ENCODE results near the gene LBHD2.
A peak's percentile ranks its signal among the peaks of the same experiment; 100 is the strongest.
"Not testable (repeated sequence)": the region's sequence is repeated elsewhere in the genome, so short reads cannot be mapped to it uniquely, and the experiment has no call there.

The LBHD2 gene

DNA sequence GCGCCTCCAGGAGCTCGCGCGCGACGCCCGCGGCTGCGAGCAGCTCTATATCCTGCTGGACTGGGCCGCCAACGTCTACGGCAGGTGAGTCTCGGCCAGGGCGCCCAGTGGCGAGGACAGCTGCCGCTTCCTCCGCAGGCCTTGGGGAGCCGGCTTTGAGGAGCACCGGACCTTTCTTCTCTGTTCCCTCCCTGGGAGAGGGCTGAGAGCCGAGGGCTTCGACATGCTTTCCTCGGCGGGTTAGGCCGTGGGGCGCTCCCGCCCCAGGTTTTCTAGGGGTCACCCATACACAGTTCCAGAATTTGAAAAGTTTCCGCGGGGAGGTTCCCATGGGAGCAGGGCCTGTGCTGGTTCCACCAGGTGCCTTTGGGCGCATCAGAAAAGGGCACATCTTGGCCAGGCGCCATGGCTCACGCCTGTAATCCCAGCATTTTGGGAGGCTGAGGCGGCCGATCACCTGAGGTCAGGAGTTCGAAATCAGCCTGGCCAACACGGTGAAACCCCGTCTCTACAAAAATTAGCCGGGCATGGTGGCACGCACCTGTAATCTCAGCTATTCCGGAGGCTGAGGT is 18.8 kb downstream of the LBHD2 start:
- FAIRE-seq: no peak
- DNase-seq (ENCODE audit: insufficient read length, low spot score): no peak

- no peak for DNase-seq (ENCODE audit: insufficient read length, low spot score)
Observed at GRCh38 chr14:103103461-103104388, 19.7 kb downstream of the LBHD2 start.

DNA sequence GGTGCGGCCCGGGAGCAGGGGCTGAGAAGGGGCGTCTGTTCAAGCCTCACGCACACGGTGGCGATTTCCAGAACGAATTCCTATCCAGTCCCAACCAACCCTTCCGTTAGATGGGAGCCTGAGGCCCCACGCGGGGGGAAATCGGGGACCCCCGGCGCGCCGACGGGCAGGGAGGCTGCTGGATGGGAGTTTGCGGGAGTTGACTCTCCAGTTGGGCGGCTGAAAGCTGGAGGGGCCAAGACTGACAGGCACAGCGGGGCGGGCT is 20.3 kb downstream of the LBHD2 start:
- FAIRE-seq: no peak

More at GRCh38 chr14:103103461-103104388, 19.7 kb downstream of the LBHD2 start:
- no peak for FAIRE-seq

DNA sequence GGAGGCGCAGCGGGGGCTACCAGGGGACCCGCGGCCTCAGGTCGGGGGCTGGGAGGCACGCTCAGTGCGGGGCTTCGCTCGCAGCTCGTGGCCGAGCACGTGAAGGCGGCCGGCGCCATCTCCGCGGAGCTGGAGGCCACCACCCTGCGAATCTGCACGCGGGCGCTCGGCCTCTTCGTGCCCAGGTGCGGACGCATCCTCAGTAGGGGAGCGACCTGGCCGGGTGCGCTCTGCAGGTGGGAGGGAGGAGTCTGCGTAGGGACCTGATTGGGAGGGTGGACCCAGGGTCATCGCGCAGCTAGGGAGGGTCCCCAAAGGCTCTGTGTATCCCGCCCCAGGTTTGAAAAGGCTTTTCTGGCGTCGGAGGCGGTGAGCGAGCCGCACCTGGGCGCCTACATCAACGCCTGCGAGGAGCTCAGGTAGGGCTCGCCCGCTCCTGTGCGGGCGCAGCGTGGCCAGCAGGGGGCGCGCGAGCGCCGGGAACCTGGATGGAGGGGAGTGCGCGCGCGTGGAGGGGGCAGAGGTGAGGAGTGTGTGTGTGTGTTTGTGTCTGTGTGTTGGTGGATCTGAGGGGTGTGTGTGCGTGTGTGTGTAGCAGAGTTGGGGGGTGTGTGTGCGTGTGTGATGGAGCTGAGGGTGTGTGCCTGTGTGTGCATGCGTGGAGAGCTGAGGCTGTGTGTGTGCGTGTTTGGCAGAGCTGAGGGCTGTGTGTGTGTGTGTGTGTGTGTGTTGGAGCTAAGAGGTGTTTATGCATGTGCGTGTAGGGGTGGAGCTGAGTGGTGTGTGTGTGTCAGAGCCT is 20.8 kb downstream of the LBHD2 start:
- peak; percentile 65 for FAIRE-seq
- peak; percentile 91 for DNase-seq (ENCODE audit: insufficient read length, low spot score)

More for the DNA sequence above, 20.3 kb downstream of the LBHD2 start:
- no peak for DNase-seq (ENCODE audit: insufficient read length, low spot score)

DNA sequence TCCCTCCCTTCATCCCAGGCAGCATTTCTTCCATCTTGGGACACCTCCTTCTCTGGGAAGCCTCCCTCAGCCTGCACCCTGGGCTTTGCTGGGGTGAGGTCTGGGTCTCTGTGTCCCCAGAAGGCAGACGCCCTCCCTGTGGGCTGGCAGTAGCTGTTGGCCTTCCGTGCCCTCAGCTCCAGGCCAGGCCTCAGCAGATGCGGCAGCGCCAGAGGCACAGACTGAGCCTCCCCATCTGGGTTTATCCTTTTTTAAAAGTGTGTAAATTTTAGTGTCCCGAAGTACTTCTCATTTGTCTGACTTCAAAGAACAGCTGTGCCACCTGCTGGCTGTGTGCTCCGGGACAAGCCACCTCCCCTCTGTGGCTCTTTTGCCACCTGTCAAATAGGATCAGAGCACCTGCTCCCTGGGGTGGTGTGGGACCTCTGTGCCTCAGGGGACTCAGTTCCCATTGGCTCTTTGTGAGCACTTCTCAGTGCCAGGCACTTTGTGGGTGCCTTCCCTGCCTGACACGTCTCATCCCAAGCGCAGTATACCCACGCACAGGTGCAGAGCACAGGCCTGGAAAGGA is 21.7 kb downstream of the LBHD2 start:
- DNase-seq (ENCODE audit: insufficient read length, low spot score) (no peak), FAIRE-seq (no peak)

- DNase-seq (ENCODE audit: insufficient read length, low spot score) (no peak), FAIRE-seq (no peak)
Observed at GRCh38 chr14:103107455-103107854, 23.4 kb downstream of the LBHD2 start.

GRCh38 chr14:103107941-103108748 is 24.1 kb downstream of the LBHD2 start:
- DNase-seq (ENCODE audit: insufficient read length, low spot score): no peak
- no peak for FAIRE-seq

GRCh38 chr14:103108749-103109207 is 24.8 kb downstream of the LBHD2 start:
- no peak for DNase-seq (ENCODE audit: insufficient read length, low spot score)
- FAIRE-seq: no peak

DNA sequence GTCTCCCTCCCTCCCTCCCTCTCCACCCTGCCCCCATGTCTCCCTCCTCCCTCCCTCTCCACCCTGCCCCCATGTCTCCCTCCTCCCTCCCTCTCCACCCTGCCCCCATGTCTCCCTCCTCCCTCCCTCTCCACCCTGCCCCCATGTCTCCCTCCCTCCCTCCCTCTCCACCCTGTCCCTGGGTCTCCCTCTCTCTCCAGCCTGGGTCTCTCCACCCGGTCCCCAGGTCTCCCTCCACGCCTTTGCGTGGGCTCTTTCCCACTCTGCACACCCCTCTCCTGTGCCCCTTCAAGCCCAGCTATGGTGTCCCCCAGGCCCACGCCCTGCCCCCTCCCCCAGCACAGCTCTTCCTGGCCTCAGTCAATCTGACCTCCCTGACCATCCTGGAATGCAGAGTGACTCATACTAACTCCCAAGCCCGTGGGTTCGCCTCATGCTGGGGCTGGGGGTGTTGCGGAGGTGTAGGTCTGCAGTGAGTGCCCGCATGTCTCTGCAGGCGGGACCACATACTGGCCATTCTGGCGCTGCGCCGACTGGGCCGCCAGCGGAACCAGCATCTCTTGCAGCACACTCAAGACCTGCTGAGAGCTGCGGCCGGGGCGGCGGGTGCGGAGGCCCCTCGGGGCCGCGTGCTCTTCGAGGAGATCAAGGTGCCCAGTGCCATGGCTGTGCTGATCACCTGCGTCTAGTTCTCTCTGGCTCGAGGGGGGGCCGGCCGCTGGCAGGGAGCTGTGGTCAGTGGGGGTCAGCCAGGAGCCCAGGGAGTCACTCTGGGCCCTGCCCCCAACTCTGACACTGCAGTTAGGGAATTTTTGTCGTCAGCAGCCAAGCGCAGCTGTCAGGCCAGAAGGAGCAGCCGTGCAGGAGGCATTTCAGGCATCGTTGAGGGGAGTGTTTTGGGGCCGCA is 25.8 kb downstream of the LBHD2 start:
- no peak for DNase-seq (ENCODE audit: insufficient read length, low spot score)
- no peak for FAIRE-seq

- no peak for DNase-seq (ENCODE audit: insufficient read length, low spot score)
- FAIRE-seq: no peak
Observed at GRCh38 chr14:103110681-103111231, 26.7 kb downstream of the LBHD2 start.

DNA sequence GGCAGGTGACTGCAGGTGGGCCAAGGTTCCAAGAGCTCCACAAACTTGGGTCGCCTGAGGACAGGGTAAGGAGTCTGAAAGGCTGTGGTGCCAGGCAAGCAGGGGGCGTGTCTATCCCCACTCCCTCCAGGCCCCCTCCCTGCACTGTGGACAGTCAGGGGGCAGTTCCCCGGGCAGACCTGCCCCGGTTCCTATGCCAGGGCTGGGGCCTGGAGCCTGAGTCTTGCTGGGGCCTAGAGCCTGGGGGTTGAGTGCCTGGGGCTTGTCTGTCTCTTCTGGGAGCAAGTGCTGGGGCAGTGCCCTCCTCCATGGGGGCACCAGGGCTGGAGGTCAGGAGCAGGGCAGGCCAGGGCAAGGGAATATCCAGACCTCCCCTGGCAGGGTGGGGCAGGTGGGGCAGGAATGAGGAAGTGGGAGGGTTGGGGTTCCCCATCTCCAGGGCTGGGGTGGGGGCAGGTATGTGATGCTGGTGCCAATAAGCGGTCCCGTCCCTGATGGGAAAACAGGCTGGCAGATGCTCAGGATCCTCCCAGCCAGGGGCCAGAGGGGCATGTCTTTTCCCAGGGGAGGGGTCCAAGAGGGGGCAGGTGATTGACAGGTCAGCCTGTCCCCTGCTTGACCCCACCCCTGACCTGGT is 27.3 kb downstream of the LBHD2 start:
- no peak for FAIRE-seq
- DNase-seq (ENCODE audit: insufficient read length, low spot score): no peak

- no peak for DNase-seq (ENCODE audit: insufficient read length, low spot score)
- no peak for FAIRE-seq
Observed at GRCh38 chr14:103112400-103113243, 28.6 kb downstream of the LBHD2 start.

- FAIRE-seq: no peak
- DNase-seq (ENCODE audit: insufficient read length, low spot score): no peak
Observed at GRCh38 chr14:103113303-103113702, 29.3 kb downstream of the LBHD2 start.

- FAIRE-seq (no peak), DNase-seq (ENCODE audit: insufficient read length, low spot score) (no peak)
Observed at GRCh38 chr14:103113774-103114173, 29.8 kb downstream of the LBHD2 start.

- DNase-seq (ENCODE audit: insufficient read length, low spot score): not testable (repeated sequence)
- peak; percentile 76 for FAIRE-seq
Observed at GRCh38 chr14:103115086-103115679, 31.2 kb downstream of the LBHD2 start.

DNA sequence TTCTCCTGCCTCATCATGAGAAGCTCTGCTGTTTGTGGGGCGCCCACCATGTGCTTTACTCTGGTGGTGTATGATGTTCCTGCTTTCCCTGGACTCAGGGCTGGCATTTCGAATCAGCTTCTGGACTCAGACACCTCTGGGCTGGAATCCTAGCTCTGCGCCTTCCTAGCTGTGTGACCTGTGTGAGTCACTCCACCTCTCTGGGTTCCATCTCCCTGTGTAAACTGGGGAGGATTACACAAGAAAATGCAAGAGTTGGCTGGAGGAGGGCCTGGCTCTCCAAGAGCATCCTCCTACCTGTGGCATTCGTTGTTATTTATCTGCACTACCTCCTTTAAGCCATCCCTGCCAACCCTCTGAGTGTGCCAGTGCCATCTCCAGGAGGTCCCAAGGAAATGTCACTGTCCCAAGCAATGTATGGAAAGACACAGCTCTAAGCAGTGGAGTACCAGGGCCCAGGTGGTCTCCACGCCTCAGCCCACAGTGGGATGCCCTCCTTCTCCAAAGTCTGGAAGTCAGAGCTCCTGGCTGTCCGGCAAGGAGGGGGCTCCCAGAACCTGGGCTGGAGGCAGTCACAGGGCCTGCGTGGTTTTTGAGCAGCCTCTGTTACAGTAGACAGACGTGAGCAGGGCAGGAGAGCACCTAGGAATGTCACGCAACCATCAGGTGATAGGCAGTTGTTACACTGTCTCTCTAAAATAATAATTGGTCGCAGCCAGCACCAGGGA is 32.0 kb downstream of the LBHD2 start:
- FAIRE-seq (no peak), DNase-seq (ENCODE audit: insufficient read length, low spot score) (no peak)

DNA sequence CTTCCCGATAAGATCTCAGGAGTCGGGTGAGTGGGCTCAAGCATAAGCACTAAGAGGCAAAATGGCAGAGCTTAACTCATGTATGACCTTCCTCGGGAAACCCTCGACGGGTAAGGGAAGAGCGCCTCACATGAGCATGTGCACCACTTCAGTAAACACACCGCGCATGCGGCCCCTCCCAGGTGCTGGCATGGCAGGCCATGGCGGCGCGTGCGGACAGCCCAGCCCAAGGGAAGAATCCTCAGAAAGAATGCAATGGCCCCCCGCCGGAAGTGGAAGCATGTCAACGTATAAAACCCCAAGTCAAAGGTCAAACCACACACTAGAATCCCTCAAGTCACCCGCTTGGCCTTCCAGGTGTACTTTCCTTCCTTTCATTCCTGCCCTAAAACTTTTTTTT is 32.6 kb downstream of the LBHD2 start:
- DNase-seq (ENCODE audit: insufficient read length, low spot score) (no peak), FAIRE-seq (no peak)
